ENCODE results near the gene PHGDH. TPM values are rescaled to one million over a fixed set of nuclear protein-coding genes. Genes with fewer than 3 reads are reported as not detected.

PHGDH gene
- total and polyA plus RNA-seq, 2 donors (not counting 1 experiment from before 2014, with no cell fraction given) = 1.2 to 3.9 TPM

- Histone ChIP-seq H3K4me3 (ENCODE audit: control extremely low read depth in 1 of 5, extremely low read depth in 1 of 5, insufficient read depth in 1 of 5, low read depth in 2 of 5, low read length in 4 of 5) (no peak overlapping the region), H3K79me2 (ENCODE audit: control insufficient read depth, insufficient read depth, low read length) (no peaks in the 10 kb centered on the region), H3K27me3 (replicated peaks in 1 of 4; ENCODE audit: control extremely low read depth in 1 of 4, control insufficient read depth in 3 of 4, insufficient read depth in 4 of 4, low read length in 3 of 4) (peaks cover 0 to 6% (median 2%) of the 10 kb centered on the region in 4 experiments), H3K4me2 (replicated peaks; ENCODE audit: low read depth, low read length, poor library complexity, severe bottlenecking) (no peak overlapping the region), H3K4me1 (ENCODE audit: control insufficient read depth in 2 of 2, insufficient read depth in 2 of 2, low read length in 2 of 2) (no peaks in the 10 kb centered on the region), H2AFZ (ENCODE audit: insufficient read depth, low read depth, low read length, poor library complexity, severe bottlenecking) (no peak overlapping the region), H3K9ac (ENCODE audit: low read length) (no peak overlapping the region), H3K36me3 (replicated peaks in 1 of 2; ENCODE audit: control extremely low read depth in 1 of 2, control insufficient read depth in 1 of 2, extremely low read depth in 1 of 2, insufficient read depth in 2 of 2, low read length in 1 of 2) (no peaks in the 10 kb centered on the region), H4K20me1 (ENCODE audit: control insufficient read depth, insufficient read depth, low read length, poor library complexity, severe bottlenecking) (no peaks in the 10 kb centered on the region), H3K27ac (ENCODE audit: low read length in 2 of 2) (no peak overlapping the region), H3K9me3 (ENCODE audit: control extremely low read depth in 1 of 3, control insufficient read depth in 2 of 3, insufficient read depth in 1 of 3, low read length in 2 of 3) (peaks cover 0 to 13% (median 5%) of the 10 kb centered on the region in 3 donors)
- POLR2A ChIA-PET = no interaction called here
- TF ChIP-seq CTCF (IDR thresholded peaks at IDR 0.05) = no peak
- TF ChIP-seq EZH2 (IDR thresholded peaks at IDR 0.05; ENCODE audit: borderline replicate concordance, insufficient read depth, low read depth, low read length, poor library complexity, severe bottlenecking) = no peak
- H3K4me3 Mint-ChIP-seq = no peak overlapping the region
- H3K27ac Mint-ChIP-seq = no peak overlapping the region
- DNase-seq (no peak), ATAC-seq (ENCODE audit: low read depth) (no peak)
- peaks cover 11% of the 10 kb centered on the region for H3K9me3 Mint-ChIP-seq (ENCODE audit: insufficient read depth)
- intact Hi-C loops (cut with micrococcal nuclease) = no loop called here
- H3K27me3 Mint-ChIP-seq = peaks cover 38% of the 10 kb centered on the region
- CTCF ChIA-PET = no interaction called here
- no peaks in the 10 kb centered on the region for H3K4me1 Mint-ChIP-seq
Observed at GRCh38 chr1:119701659-119702058, 10.1 kb upstream of the PHGDH start.

- no peak overlapping the region for H3K4me3 ChIP-seq (ENCODE audit: control extremely low read depth in 1 of 5, extremely low read depth in 1 of 5, insufficient read depth in 1 of 5, low read depth in 2 of 5, low read length in 4 of 5)
- peaks cover 11% of the 10 kb centered on the region for H3K9me3 Mint-ChIP-seq (ENCODE audit: insufficient read depth)
- H3K36me3 ChIP-seq (replicated peaks in 1 of 2; ENCODE audit: control extremely low read depth in 1 of 2, control insufficient read depth in 1 of 2, extremely low read depth in 1 of 2, insufficient read depth in 2 of 2, low read length in 1 of 2) = no peaks in the 10 kb centered on the region
- H3K4me1 ChIP-seq (ENCODE audit: control insufficient read depth in 2 of 2, insufficient read depth in 2 of 2, low read length in 2 of 2) = no peaks in the 10 kb centered on the region
- peaks cover 0 to 8% (median 5%) of the 10 kb centered on the region in 3 donors for H3K9me3 ChIP-seq (ENCODE audit: control extremely low read depth in 1 of 3, control insufficient read depth in 2 of 3, insufficient read depth in 1 of 3, low read length in 2 of 3)
- 100% methylated on average over 1 of the region's 2 CpGs for WGBS (ENCODE audit: insufficient coverage)
- ChIA-PET POLR2A (no interaction called here), CTCF (no interaction called here)
- no peak overlapping the region for H3K9ac ChIP-seq (ENCODE audit: low read length)
- no peaks in the 10 kb centered on the region for H3K4me1 Mint-ChIP-seq
- no peak for TF ChIP-seq CTCF (IDR thresholded peaks at IDR 0.05)
- no peak for TF ChIP-seq EZH2 (IDR thresholded peaks at IDR 0.05; ENCODE audit: borderline replicate concordance, insufficient read depth, low read depth, low read length, poor library complexity, severe bottlenecking)
- H3K27ac Mint-ChIP-seq = no peak overlapping the region
- H3K4me3 Mint-ChIP-seq = no peak overlapping the region
- H3K27ac ChIP-seq (ENCODE audit: low read length in 2 of 2) = no peak overlapping the region
- H3K27me3 Mint-ChIP-seq = peaks cover 38% of the 10 kb centered on the region
- H3K27me3 ChIP-seq (replicated peaks in 1 of 4; ENCODE audit: control extremely low read depth in 1 of 4, control insufficient read depth in 3 of 4, insufficient read depth in 4 of 4, low read length in 3 of 4) = peaks cover 0 to 4% (median 2%) of the 10 kb centered on the region in 4 experiments
- no peak for DNase-seq
- no peaks in the 10 kb centered on the region for H3K79me2 ChIP-seq (ENCODE audit: control insufficient read depth, insufficient read depth, low read length)
- intact Hi-C loops (cut with micrococcal nuclease) = no loop called here
- no peaks in the 10 kb centered on the region for H4K20me1 ChIP-seq (ENCODE audit: control insufficient read depth, insufficient read depth, low read length, poor library complexity, severe bottlenecking)
- no peak overlapping the region for H2AFZ ChIP-seq (ENCODE audit: insufficient read depth, low read depth, low read length, poor library complexity, severe bottlenecking)
- H3K4me2 ChIP-seq (replicated peaks; ENCODE audit: low read depth, low read length, poor library complexity, severe bottlenecking) = no peak overlapping the region
- ATAC-seq (ENCODE audit: low read depth) = no peak
Observed at GRCh38 chr1:119702384-119702783, 9.3 kb upstream of the PHGDH start.
